Stimulated activated CD4-positive, alpha-beta T cell treated with anti-CD3 and anti-CD28 coated beads, Interleukin-12 subunit alpha, Interleukin-12 subunit beta, amount 100 ng/mL, for 4 hours (primary cell): ENCODE results near the gene ATAD1.

Experiments used
- DNase-seq: peaks from one replicate; pipeline ENCODE4 v3.0.0-alpha.2; 2020

Gene ATAD1

GRCh38 chr10:87706731-87707130 is 111.3 kb downstream of the ATAD1 start:
- DNase-seq, result no peak

GRCh38 chr10:87705339-87705738 is 112.7 kb downstream of the ATAD1 start:
- DNase-seq, result no peak

DNA sequence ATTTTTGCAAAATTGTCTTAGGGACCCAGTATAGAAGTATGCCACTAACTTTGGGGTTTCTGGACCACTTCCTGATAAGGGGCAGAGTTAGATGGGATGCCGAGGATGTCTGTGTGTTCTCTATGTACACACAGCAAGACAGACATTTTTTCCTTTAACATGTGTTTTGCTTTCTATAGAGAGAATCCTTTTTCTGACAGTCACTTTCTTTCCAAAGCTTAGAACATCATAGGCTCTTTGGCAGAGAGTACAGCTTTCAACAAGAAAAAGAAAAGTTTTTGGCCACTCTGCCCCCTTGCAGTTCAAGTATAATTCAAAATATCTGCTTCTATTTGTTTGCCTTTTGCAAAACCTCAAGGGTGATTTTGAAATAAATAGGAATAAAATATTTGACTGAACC is 114.3 kb downstream of the ATAD1 start:
- no peak for DNase-seq

- DNase-seq, result no peak
Measured at GRCh38 chr10:87702973-87703294, 115.1 kb downstream of the ATAD1 start.

DNA sequence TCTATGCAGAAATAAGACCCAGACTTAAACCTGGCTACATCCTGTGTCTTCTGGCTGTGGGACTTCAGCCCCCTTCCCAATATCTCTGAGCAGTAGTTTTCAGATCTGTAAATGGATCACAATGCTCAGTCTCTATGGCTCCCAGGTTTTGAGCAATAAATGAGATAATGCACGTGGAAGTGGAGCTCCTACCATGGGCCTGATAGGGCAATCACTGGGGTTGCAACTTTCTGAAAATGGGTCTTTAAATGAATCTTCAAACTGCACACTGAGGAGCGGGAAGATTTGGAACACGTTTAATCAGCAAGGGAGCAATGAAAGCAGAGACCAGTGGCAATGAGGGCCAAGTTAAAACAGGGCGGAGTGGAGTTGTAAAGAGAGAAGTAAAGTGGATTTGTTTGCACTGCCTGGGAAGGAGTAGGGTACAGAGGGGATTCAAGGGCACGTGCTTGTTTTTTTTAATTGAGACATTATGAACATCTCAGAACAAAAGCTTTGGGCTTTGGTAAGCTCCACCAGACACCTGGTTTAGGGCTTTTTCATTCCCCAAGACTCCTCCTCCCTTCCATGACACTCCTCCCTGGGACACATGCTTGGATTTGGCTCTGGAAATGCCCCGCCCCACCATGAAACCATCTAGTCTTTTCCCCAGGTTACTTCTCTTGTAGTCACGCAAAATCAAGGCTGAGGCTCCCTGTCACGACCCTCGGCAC is 115.6 kb downstream of the ATAD1 start:
- no peak for DNase-seq
